ENCODE results near the gene TMBIM1.

Gene TMBIM1

GRCh38 chr2:218253232-218253625 is 39.1 kb downstream of the TMBIM1 start:
- Histone ChIP-seq H3K4me2 (ENCODE audit: low read depth, low read length, poor library complexity, severe bottlenecking) (no peak overlapping the region), H3F3A (ENCODE audit: insufficient read depth) (peaks cover 39% of the 10 kb centered on the region), H3K9me3 (ENCODE audit: insufficient read depth, low read length) (no peaks in the 10 kb centered on the region), H3K9ac (ENCODE audit: low read length) (no peak overlapping the region), H3K9me2 (replicated peaks; ENCODE audit: insufficient read depth, low read length) (no peaks in the 10 kb centered on the region), H3K4me3 (ENCODE audit: insufficient read depth, low read length, poor library complexity, severe bottlenecking) (no peak overlapping the region), H3K27ac (ENCODE audit: low read depth, low read length) (no peak overlapping the region), H3K36me3 (ENCODE audit: low read length) (peaks cover 12% of the 10 kb centered on the region; the same call in 1 of the 2 replicates), H4K20me1 (ENCODE audit: low read depth, low read length) (no peaks in the 10 kb centered on the region), H3K79me2 (ENCODE audit: insufficient read depth, low read length) (no peaks in the 10 kb centered on the region), H2AFZ (ENCODE audit: low read depth, low read length, severe bottlenecking) (no peak overlapping the region), H3K27me3 (ENCODE audit: low read length) (no peaks in the 10 kb centered on the region)
- TF ChIP-seq EZH2phosphoT487 (conservative IDR thresholded peaks at IDR 0.05; ENCODE audit: low read length): no peak
- no peak for TF ChIP-seq CTCF (IDR thresholded peaks at IDR 0.05; ENCODE audit: insufficient read depth, low read length, poor library complexity, severe bottlenecking)

- Histone ChIP-seq H3F3A (ENCODE audit: insufficient read depth) (peaks cover 37% of the 10 kb centered on the region), H3K27ac (ENCODE audit: low read depth, low read length) (no peak overlapping the region), H3K9me3 (ENCODE audit: insufficient read depth, low read length) (no peaks in the 10 kb centered on the region), H3K27me3 (ENCODE audit: low read length) (no peaks in the 10 kb centered on the region), H4K20me1 (ENCODE audit: low read depth, low read length) (no peaks in the 10 kb centered on the region), H3K4me2 (ENCODE audit: low read depth, low read length, poor library complexity, severe bottlenecking) (no peak overlapping the region), H3K36me3 (ENCODE audit: low read length) (peaks cover 16% of the 10 kb centered on the region; the same call in 1 of the 2 replicates), H3K9me2 (replicated peaks; ENCODE audit: insufficient read depth, low read length) (no peaks in the 10 kb centered on the region), H2AFZ (ENCODE audit: low read depth, low read length, severe bottlenecking) (no peak overlapping the region), H3K4me3 (ENCODE audit: insufficient read depth, low read length, poor library complexity, severe bottlenecking) (no peak overlapping the region), H3K9ac (ENCODE audit: low read length) (no peak overlapping the region), H3K79me2 (ENCODE audit: insufficient read depth, low read length) (no peaks in the 10 kb centered on the region)
- no peak for TF ChIP-seq CTCF (IDR thresholded peaks at IDR 0.05; ENCODE audit: insufficient read depth, low read length, poor library complexity, severe bottlenecking)
- no peak for TF ChIP-seq EZH2phosphoT487 (conservative IDR thresholded peaks at IDR 0.05; ENCODE audit: low read length)
These were observed 39.6 kb downstream of the TMBIM1 start for GRCh38 chr2:218252509-218253231.

GRCh38 chr2:218249691-218250090 is 42.6 kb downstream of the TMBIM1 start:
- H3K36me3 ChIP-seq (ENCODE audit: low read length): peaks cover 30% of the 10 kb centered on the region
- TF ChIP-seq CTCF (IDR thresholded peaks at IDR 0.05; ENCODE audit: insufficient read depth, low read length, poor library complexity, severe bottlenecking): no peak
- TF ChIP-seq EZH2phosphoT487 (conservative IDR thresholded peaks at IDR 0.05; ENCODE audit: low read length): no peak
- H3K79me2 ChIP-seq (ENCODE audit: insufficient read depth, low read length): no peaks in the 10 kb centered on the region

More at GRCh38 chr2:218249691-218250090, 42.6 kb downstream of the TMBIM1 start:
- H2AFZ ChIP-seq (ENCODE audit: low read depth, low read length, severe bottlenecking): no peak overlapping the region
- no peaks in the 10 kb centered on the region for H3K27me3 ChIP-seq (ENCODE audit: low read length)
- H3K9me3 ChIP-seq (ENCODE audit: insufficient read depth, low read length): no peaks in the 10 kb centered on the region
- H4K20me1 ChIP-seq (ENCODE audit: low read depth, low read length): no peaks in the 10 kb centered on the region
- H3K4me2 ChIP-seq (ENCODE audit: low read depth, low read length, poor library complexity, severe bottlenecking): no peak overlapping the region
- no peak overlapping the region for H3K9ac ChIP-seq (ENCODE audit: low read length)
- H3K27ac ChIP-seq (ENCODE audit: low read depth, low read length): no peak overlapping the region
- H3K9me2 ChIP-seq (replicated peaks; ENCODE audit: insufficient read depth, low read length): no peaks in the 10 kb centered on the region
- peaks cover 12% of the 10 kb centered on the region for H3F3A ChIP-seq (ENCODE audit: insufficient read depth)
- H3K4me3 ChIP-seq (ENCODE audit: insufficient read depth, low read length, poor library complexity, severe bottlenecking): no peak overlapping the region
